Measurements from ENCODE around the gene C20orf173.

- TF ChIP-seq, protein P1, sequence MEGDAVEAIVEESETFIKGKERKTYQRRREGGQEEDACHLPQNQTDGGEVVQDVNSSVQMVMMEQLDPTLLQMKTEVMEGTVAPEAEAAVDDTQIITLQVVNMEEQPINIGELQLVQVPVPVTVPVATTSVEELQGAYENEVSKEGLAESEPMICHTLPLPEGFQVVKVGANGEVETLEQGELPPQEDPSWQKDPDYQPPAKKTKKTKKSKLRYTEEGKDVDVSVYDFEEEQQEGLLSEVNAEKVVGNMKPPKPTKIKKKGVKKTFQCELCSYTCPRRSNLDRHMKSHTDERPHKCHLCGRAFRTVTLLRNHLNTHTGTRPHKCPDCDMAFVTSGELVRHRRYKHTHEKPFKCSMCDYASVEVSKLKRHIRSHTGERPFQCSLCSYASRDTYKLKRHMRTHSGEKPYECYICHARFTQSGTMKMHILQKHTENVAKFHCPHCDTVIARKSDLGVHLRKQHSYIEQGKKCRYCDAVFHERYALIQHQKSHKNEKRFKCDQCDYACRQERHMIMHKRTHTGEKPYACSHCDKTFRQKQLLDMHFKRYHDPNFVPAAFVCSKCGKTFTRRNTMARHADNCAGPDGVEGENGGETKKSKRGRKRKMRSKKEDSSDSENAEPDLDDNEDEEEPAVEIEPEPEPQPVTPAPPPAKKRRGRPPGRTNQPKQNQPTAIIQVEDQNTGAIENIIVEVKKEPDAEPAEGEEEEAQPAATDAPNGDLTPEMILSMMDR (IDR thresholded peaks at IDR 0.05), result no peak
- TF ChIP-seq POLR2A (IDR thresholded peaks at IDR 0.05) (no peak), POLR2AphosphoS5 (IDR thresholded peaks at IDR 0.05) (no peak)
Observed at GRCh38 chr20:35546127-35546526, 16.7 kb upstream of the C20orf173 start.

Measured in breast epithelium (tissue), 3 donors.